ENCODE measurements around the gene HAUS6. TPM values are rescaled to one million over a fixed set of nuclear protein-coding genes. Genes with fewer than 3 reads are reported as not detected.

The HAUS6 gene
- total and polyA plus RNA-seq, 2 of the 13 experiments (the other 11 are each of a cell fraction or from before 2014, with no cell fraction given) = 9.8 to 31.1 TPM

DNA sequence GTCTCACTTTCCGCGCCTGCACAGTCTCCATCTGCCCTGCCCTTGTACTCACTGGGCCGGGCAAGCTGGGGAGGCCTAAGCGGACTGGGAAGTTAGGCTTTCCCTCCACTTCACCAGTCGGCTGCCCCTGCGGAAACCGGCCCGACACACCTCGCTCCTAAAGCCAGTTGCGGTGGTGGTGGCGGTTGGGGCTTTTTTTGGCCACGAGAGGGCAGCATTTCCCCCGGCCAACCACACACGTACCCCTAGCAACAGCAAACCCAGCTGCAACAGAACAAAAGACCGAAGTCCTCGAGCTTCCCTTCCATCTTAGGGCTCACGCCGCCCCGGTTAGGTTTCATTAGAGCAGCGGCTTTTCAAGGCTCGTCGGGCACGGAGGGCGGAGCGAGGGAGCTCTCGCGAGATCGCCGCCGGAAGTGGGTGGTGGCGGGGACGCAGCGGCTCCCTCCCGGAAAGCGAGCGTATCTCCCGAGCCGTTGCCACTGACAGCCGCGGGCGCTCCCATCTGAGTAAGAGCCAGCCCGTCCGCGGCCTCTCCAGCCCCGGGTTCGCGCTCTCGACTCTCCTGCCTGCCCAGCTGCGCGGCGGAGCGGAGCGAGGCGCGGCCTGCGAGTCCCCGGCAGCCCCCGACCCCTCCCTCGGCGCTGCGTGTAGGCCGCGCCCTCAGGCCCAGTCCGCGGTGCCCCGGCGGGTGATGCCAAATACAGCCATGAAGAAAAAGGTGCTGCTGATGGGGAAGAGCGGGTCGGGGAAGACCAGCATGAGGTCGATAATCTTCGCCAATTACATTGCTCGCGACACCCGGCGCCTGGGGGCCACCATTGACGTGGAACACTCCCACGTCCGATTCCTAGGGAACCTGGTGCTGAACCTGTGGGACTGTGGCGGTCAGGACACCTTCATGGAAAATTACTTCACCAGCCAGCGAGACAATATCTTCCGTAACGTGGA lies 53.5 kb downstream of the HAUS6 start, which contains the start of gene RRAGA (continued):
- TF ChIP-seq, protein P1, sequence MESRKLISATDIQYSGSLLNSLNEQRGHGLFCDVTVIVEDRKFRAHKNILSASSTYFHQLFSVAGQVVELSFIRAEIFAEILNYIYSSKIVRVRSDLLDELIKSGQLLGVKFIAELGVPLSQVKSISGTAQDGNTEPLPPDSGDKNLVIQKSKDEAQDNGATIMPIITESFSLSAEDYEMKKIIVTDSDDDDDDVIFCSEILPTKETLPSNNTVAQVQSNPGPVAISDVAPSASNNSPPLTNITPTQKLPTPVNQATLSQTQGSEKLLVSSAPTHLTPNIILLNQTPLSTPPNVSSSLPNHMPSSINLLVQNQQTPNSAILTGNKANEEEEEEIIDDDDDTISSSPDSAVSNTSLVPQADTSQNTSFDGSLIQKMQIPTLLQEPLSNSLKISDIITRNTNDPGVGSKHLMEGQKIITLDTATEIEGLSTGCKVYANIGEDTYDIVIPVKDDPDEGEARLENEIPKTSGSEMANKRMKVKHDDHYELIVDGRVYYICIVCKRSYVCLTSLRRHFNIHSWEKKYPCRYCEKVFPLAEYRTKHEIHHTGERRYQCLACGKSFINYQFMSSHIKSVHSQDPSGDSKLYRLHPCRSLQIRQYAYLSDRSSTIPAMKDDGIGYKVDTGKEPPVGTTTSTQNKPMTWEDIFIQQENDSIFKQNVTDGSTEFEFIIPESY (CRISPR knock-in tag; IDR thresholded peaks at IDR 0.05) = peak; percentile 44; the same call in 1 of the 2 replicates
- peak; percentile 76 for TF ChIP-seq FOXA3 (CRISPR knock-in tag; IDR thresholded peaks at IDR 0.05)
- TF ChIP-seq ZNF543 (CRISPR knock-in tag; IDR thresholded peaks at IDR 0.05) = peak; percentile 91
- peak; percentile 91 for TF ChIP-seq KAT8 (CRISPR knock-in tag; IDR thresholded peaks at IDR 0.05)
- TF ChIP-seq GMEB2 (CRISPR knock-in tag; IDR thresholded peaks at IDR 0.05; ENCODE audit: low read depth) = peak; percentile 55; the same call in 1 of the 2 replicates
- peak; percentile 92 for TF ChIP-seq ZNF605 (CRISPR knock-in tag; IDR thresholded peaks at IDR 0.05)
- TF ChIP-seq HES4 (CRISPR knock-in tag; IDR thresholded peaks at IDR 0.05; ENCODE audit: borderline replicate concordance) = 0 out of 2 replicates have a peak, but pooled peaks have one; percentile 42
- TF ChIP-seq SOX6 (IDR thresholded peaks at IDR 0.05) = no peak
- peak; percentile 88 for TF ChIP-seq SOX6 (CRISPR knock-in tag; IDR thresholded peaks at IDR 0.05)
- no peak for TF ChIP-seq PCBP1 (IDR thresholded peaks at IDR 0.05; ENCODE audit: borderline replicate concordance, low read depth, low read length)
- TF ChIP-seq, protein P2, sequence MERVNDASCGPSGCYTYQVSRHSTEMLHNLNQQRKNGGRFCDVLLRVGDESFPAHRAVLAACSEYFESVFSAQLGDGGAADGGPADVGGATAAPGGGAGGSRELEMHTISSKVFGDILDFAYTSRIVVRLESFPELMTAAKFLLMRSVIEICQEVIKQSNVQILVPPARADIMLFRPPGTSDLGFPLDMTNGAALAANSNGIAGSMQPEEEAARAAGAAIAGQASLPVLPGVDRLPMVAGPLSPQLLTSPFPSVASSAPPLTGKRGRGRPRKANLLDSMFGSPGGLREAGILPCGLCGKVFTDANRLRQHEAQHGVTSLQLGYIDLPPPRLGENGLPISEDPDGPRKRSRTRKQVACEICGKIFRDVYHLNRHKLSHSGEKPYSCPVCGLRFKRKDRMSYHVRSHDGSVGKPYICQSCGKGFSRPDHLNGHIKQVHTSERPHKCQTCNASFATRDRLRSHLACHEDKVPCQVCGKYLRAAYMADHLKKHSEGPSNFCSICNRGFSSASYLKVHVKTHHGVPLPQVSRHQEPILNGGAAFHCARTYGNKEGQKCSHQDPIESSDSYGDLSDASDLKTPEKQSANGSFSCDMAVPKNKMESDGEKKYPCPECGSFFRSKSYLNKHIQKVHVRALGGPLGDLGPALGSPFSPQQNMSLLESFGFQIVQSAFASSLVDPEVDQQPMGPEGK (CRISPR knock-in tag; IDR thresholded peaks at IDR 0.05) = peak; percentile 75
- TF ChIP-seq HNF4A (CRISPR knock-in tag; IDR thresholded peaks at IDR 0.05) = peak; percentile 84
- no peak for TF ChIP-seq GTF3A (CRISPR knock-in tag; conservative IDR thresholded peaks at IDR 0.05)
- peak; percentile 34; the same call in 1 of the 2 replicates for TF ChIP-seq TFE3 (CRISPR knock-in tag; IDR thresholded peaks at IDR 0.05)
- TF ChIP-seq ZNF432 (CRISPR knock-in tag; IDR thresholded peaks at IDR 0.05; ENCODE audit: borderline replicate concordance) = no peak
- peak; percentile 69; the same call in 1 of the 2 replicates for TF ChIP-seq MEF2D (CRISPR knock-in tag; IDR thresholded peaks at IDR 0.05)
- TF ChIP-seq ZC3H13 (CRISPR knock-in tag; IDR thresholded peaks at IDR 0.05) = peak; percentile 33; the same call in 1 of the 2 replicates
- peak; percentile 66 for TF ChIP-seq FOXP4 (CRISPR knock-in tag; IDR thresholded peaks at IDR 0.05)
- peak; percentile 83; the same call in 1 of the 2 replicates for TF ChIP-seq HOXA5 (CRISPR knock-in tag; IDR thresholded peaks at IDR 0.05)
- TF ChIP-seq ZNF558 (CRISPR knock-in tag; IDR thresholded peaks at IDR 0.05; ENCODE audit: borderline replicate concordance) = peak; percentile 95; the same call in 1 of the 2 replicates

All from HepG2 (cell line).